HL-60 (cell line): ENCODE data around the gene VILL.

Experiments
- DNase-seq, 2 experiments: peaks; one replicate each; pipeline ENCODE4 v3.0.0-alpha.2; 2010 to 2020; ENCODE audit warnings: low read depth in 1 of 2, low spot score in 1 of 2
- H3K27ac ChIP-seq: fragments of 250-450 bp; sonication (Bioruptor Pico); replicated peaks from 2 replicates; pipeline ENCODE4 v1.5.1; 2020; ENCODE audit warnings: mild to moderate bottlenecking, moderate library complexity
- H3K27me3 ChIP-seq: fragments of 250-450 bp; sonication (Bioruptor Pico); 2 replicates; pipeline ENCODE4 v1.5.1; 2021; ENCODE audit warnings: mild to moderate bottlenecking, moderate library complexity; ENCODE audit not compliant: insufficient read depth, poor library complexity, severe bottlenecking
- H3K4me3 ChIP-seq: replicated peaks from 2 replicates; pipeline ENCODE4 v1.5.1; 2011; ENCODE audit warnings: mild to moderate bottlenecking, control low read depth, low read length; ENCODE audit not compliant: insufficient read depth
- CTCF ChIP-seq: IDR thresholded peaks from one replicate; pipeline ENCODE4 v1.5.1; 2011; ENCODE audit warnings: low read length, control low read depth, inconsistent platforms; ENCODE audit not compliant: insufficient read depth
- GABPA ChIP-seq: IDR thresholded peaks from 2 replicates; pipeline ENCODE4 v1.6.1; 2012; ENCODE audit warnings: low read depth
- POLR2AphosphoS5 ChIP-seq: IDR thresholded peaks from 2 replicates; pipeline ENCODE4 v1.6.1; 2012; ENCODE audit warnings: low read depth
- REST ChIP-seq: IDR thresholded peaks from 2 replicates; pipeline ENCODE4 v1.6.1; 2012; ENCODE audit warnings: low read depth; ENCODE audit not compliant: insufficient replicate concordance
- SPI1 ChIP-seq: IDR thresholded peaks from 2 replicates; pipeline ENCODE4 v1.6.1; 2012; ENCODE audit warnings: low read depth, mild to moderate bottlenecking, borderline replicate concordance

The VILL gene

GRCh38 chr3:38036286-38036685 is 45.7 kb downstream of the VILL start:
- no peak for DNase-seq
- Histone ChIP-seq H3K4me3 (no peak overlapping the region), H3K27me3 (peaks cover 3% of the 10 kb centered on the region), H3K27ac (no peak overlapping the region)
- TF ChIP-seq CTCF (no peak), REST (no peak), GABPA (no peak)

- DNase-seq, result no peak
- peaks cover 3% of the 10 kb centered on the region for H3K27me3 ChIP-seq
- H3K4me3 ChIP-seq, result no peak overlapping the region
- H3K27ac ChIP-seq, result no peak overlapping the region
- no peak for TF ChIP-seq GABPA
- no peak for TF ChIP-seq CTCF
- TF ChIP-seq SPI1, result no peak
- TF ChIP-seq REST, result no peak
- no peak for TF ChIP-seq POLR2AphosphoS5
Measured at GRCh38 chr3:38036906-38037305, 46.3 kb downstream of the VILL start.

GRCh38 chr3:38038447-38038911 is 47.9 kb downstream of the VILL start:
- Histone ChIP-seq H3K27me3 (no peaks in the 10 kb centered on the region), H3K27ac (no peak overlapping the region), H3K4me3 (no peak overlapping the region)
- no peak for TF ChIP-seq SPI1
- no peak for TF ChIP-seq GABPA
- TF ChIP-seq POLR2AphosphoS5, result no peak
- no peak for TF ChIP-seq REST
- no peak for TF ChIP-seq CTCF
- no peak for DNase-seq
